HS-5 (cell line): Measurements from ENCODE around the gene ANKRD52.
A peak's percentile ranks its signal among the peaks of the same experiment; 100 is the strongest.
"Not testable (repeated sequence)": the region's sequence is repeated elsewhere in the genome, so short reads cannot be mapped to it uniquely, and the experiment has no call there.

ENCODE experiments used
- DNase-seq: peaks from one replicate; pipeline ENCODE4 v3.0.0-alpha.2; 2012; ENCODE audit warnings: low read depth

ANKRD52 gene

DNA sequence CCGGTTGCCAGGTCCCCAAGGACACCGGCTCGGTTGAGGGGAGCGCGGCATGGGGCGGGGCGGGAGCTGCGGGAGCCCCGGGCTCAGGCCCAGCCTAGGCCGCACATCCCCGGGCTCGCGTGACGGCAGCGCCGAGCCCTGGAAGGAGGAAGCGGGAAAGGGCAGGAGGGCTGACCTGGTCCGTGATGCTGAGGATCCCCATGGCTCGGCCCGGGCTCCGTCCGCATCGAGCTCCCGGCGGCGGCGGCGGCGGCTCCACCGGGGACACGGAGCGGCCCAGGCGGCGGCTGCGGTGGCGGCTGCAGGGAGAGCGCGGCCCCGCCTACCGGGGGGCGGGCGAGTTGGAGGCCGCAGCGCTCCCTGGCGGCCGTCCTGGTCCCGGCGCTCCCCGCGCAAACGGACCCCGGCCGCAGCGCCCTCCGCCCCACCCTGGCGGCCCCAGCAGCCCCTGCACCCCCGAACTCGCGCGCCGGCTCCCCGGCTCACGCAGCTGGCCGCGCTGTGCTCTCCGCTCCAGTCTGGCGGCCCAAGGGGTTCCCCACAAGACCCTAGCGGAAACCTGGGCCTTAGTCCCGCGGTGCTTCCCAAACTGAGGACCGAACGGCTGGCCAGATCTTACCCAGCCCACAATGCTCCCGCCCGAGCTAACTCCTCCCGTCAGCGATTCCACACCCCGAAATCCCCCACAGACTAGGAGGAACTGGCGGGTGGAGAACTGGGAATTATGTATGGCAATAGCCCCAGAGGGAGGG, at the start of gene ANKRD52:
TSS of gene ANKRD52 (minus strand) at position 317 of the 752 bp plus-strand sequence. CDS start at position 202, 115 bp downstream.
- no peak for DNase-seq

DNA sequence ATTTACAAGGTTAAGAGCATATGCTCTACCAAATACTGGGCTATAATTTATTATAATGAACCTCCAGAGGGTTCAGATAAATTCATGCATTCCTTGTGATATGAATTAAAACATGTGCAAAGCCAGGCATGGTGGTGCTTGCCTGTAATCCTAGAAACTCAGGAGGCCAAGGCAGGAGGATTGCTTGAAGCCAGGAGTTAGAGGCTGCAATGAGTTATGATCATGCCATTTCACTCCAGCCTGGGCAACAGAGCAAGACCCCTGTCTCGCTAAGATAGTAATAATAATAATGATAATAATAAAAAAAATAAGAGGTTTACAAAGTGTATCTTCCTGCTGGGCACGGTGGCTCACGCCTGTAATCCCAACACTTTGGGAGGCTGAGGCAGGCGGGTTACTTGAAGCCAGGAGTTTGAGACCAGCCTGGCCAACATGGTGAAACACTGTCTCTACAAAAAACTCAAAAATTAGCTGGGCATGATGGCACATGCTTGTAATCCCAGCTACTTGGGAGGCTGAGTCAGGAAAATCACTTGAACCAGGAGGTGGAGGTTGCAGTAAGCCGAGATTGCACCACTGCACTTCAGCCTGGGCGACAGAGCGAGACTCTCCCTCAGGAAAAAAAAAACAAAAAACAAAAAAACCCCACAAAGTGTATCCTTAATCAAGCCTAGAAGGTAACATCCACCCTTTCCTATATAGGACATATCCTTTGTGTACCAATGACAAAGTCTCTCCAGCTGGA, 49.2 kb upstream of the ANKRD52 start:
- DNase-seq, result no peak

DNA sequence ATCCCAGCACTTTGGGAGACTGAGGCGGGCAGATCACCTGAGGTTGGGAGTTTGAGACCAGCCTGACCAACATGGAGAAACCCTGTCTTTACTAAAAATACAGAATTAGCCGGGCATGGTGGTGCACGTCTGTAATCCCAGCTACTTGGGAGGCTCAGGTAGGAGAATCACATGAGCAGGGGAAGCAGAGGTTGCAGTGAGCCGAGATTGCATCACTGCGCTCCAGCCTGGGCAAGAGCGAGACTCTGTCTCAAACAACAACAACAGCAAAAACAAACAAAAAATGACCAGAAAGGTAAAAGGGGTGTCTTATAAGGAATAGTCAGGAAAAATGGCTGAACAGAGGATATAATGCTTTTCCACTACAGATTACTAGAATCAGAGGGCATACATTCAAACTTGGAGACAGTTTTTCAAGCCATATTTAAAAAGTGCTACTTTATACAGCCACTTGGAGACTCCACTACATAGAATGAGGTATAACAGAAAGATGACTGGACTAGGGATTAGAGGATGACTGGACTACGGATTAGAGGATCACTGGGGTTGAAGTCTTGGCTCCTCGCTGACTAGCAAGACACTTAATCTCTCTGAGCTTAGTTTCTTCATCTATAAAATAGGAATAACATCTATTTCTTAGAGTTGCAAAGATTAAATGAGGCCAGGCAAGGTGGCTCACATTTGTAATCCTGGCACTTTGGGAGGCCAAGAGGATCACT, 46.8 kb upstream of the ANKRD52 start:
- DNase-seq, result no peak

DNA sequence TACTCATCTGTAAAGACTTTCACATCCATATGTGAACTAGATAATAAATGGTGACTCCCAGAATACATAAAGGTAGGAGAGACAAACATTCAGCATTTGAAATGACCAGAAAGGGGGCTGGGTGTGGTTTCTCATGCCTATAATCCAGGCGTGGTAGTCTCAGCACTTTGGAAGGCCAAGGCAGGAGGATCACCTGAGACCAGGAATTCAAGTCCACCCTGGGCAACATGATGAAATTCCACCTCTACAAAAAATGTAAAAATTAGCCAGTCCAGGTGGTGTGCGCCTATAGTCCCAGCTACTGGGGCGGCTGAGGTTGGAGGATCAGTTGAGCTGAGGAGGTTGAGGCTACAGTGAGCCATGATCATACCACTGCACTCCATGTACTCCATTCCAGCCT, 46.1 kb upstream of the ANKRD52 start:
- DNase-seq, result no peak

DNA sequence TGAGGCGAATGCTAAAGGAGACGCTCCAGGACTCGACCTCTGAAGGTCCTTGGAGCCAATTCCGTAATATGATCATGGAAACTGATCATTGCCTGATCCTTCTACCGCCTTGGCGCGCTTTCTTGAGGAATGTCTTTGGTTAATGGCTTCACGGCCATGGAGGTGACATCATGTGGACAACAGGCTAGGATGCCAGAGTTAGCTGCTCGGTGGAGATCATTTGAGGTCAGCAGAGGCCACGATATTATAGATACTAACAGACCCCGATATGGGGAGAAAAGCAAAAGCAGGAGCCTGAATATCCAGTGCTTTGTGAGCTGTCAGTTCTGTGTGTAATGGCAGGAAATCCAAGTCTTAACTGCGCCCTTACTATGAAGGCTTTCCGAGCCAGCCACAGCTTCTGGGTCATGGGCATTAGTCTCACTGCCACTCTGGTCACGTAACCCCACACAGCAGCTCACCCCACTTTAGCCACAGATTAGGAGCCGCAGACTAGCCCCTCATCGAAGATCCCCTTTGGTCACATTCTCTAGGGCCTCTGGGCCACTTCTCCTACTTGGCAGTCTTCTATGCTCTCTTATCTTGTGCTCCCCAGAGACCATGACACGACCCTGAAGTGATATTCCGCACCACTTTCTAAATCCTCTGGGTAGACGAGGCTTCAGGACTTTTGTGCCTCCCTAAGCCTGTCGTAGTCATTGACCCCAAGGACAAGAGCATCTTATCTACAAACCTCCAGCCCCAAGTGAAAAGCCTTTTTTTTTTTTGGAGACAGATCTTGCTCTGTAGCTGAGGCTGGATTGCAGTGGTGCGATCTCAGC, 42.7 kb upstream of the ANKRD52 start:
- DNase-seq, result no peak

DNA sequence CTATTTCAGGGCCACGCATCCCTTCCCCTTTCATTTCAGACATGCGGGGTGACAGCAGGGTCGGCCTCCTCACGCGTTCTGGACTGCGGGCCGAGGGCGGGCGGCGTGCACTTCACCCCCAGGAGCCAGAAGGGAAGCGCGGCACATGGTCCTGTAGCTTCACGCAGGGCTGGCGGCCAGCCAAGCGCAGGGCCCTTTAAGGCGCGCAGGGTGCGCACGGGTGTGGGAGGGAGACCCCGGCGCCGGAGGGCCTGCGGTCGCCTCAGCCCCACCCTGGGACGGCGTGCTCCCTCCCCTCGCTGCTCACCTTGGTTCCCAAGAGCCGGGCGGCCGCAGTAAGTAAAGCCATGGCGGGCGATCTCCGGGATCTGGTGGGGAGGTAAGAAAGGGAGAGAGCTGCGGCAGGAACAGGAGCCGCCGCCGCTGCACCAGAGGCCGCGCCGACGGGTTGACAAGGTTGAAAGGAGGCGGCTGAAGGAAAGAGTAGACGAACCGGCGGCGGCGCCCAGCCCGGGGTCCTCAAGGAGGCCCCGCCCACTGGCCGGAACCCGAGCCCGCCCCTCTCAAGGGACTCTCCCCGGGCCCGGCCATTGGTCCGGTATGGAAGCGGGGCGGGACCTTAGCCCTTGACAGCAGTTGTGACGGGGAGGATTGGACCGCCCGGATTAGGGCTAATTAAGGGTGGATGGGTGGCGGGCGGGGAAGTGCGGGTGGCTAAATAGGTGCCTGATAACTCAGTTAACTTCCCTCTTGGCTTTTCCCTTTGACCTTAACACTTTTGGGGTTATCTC, 41.9 kb upstream of the ANKRD52 start, which contains the start of gene CS:
TSS of gene CS (minus strand) at position 478 of the 791 bp plus-strand sequence. CDS start at position 349, 129 bp downstream.
- peak; percentile 88 for DNase-seq

DNA sequence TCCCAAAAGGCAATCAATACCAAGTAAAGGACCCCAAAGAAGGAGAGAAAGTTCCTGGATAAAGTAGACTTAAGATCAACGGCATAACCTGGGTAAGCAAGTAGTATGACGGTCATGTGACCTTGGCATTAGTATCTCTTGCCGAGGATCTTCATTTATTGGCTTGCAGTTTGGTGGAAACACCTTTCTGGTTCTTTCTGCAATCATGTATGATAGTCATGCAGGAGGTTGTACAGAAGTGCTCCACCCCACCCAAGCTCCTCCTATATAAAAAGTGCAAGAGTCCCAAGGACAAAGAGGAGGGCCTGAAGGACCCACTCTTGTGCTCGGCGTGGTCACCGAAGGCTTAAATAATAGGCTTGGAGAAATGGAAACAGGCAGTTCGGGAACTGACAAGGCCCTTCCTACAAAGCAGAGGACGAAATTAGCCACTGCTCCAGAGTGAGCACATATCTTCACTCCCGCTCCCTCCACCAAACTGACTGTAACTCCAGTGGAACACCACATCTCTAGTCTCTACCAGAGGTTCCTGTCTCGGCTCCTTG, 41.2 kb upstream of the ANKRD52 start:
- no peak for DNase-seq

DNA sequence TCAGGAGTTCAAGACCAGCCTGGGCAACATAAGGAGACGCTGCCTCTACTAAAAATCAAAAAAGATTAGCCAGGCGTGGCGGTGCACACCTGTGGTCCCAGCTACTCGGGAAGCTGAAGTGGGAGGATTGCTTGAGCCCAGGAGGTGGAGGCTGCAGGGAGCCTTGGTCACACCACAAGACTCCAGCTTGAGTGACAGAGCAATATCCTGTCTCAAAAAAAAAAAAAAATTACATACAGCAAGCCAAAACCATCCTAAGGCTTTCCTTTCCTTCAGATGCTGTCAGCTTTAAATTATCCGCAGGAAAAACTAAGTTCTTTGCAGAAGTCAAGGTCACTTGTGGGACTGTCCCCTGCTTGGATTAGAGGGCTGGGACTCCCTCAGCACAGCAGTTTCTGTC, 40.6 kb upstream of the ANKRD52 start:
- DNase-seq, result no peak

DNA sequence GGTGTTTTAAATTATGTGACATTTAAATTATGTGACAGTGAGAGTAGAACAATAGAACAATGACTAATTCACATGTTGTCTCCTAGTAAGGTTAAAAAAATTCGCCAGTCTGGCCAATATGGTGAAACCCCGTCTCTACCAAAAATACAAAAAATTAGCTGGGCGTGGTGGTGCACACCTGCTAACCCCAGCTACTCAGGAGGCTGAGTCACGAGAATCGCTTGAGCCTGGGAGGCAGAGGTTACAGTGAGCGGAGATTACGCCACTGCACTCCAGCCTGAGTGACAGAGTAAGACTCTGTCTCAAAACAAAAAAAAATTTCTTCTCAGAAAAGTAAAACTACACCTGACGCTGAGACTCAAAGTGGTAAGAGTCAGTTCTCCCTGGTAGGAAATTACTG, 39.2 kb upstream of the ANKRD52 start:
- no peak for DNase-seq

DNA sequence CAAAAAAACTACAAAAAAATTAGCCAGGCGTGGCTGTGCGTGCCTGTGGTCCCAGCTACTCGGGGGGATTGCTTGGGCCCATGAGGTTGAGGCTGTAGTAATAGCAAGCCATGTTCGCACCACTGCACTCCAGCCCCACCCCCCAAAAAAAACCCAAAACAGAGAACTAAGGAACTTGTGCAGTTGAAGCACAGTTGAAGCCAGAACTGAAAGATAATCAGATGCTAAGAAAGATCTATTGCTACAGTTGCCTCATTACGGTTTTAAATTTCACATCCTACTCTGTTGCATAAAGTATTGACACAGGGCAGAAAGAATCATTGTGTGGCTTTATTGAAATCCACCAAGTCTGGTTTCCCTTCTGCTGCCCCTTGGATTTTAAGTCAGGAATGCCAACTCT, 38.1 kb upstream of the ANKRD52 start:
- no peak for DNase-seq

DNA sequence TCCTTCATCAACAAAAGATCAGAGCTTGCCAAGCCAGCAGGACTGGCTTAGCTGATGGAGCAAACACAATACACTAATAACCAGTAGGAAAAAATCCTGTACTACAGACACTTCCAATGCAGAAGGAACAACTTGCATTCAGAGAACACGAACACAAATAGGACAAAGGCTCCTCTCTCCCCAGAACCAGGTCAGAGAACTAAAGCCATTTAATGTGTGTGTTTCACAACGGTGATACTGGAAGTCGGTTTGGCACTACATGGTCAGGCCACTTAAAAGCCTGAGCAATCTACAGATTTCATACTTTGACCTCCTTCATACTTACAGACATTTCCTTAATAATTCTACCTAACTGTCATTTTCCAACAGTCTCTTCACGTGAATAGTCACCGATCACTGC, 35.6 kb upstream of the ANKRD52 start:
- no peak for DNase-seq

DNA sequence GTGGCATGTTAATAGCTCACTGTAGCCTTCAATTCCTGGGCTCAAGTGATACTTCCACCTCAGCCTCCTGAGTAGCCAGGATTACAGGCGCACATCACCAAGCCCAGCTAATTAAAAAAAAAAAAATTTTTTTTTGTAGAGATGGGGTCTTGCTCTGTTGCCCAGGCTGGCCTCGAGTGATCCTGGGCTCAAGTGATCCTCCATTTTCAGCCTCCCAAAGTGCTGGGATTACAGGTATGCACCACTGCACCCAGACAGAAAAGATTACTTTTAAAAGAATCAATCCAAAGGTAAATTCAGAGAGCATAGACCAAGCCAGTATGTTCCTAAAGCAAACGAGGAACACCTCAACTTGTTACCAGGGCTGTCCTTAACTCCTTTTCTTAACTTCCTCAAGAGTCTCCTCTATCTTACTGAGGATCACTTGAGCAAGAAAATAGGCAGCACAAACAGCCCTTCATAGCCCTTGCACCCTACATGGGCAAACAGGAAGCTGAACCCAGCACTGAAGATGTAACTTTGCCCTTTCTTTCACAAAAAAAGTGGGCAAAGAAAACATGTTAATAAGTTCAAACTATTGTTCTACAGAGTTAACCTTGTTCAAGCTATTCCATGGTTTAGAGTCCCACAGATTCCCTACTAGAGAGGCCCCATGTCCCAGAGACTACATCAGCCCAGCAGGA, 30.7 kb upstream of the ANKRD52 start:
- DNase-seq, result no peak

DNA sequence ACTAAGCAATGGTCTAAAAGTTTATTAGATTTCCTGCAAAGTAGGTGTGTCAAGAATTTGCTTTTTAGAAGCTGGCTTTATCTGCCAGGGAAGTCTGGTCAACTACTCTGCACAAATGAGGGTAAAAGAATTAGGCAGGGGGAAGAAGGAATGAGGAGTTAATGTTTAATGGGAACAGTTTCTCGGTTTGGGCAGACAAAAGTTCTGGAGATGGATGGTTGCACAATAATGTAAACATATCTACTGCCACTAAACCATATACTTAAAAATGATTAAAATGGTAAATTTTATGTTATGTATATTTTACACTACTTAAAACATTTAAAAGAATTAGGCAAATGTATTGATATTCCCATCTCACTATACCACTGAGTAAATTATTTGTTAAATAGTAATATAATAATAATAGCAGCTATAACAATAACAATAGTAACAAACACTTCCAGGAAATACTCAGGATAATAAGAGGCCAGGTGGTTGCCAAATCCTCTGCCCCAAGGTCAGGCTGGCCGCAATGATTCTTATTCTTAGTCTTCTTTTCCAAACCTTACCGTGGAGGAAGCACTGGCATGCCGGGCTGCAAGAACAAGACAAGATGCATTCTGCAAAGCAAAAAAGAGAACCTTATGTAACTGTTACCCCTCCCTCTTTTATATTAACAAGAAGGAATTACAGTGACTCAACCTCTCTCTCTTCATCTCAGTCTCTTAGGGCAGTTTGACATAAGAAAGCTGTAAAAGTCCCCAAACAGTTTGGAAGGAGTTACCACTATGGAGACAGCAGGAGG, 28.1 kb upstream of the ANKRD52 start:
- DNase-seq, result no peak

DNA sequence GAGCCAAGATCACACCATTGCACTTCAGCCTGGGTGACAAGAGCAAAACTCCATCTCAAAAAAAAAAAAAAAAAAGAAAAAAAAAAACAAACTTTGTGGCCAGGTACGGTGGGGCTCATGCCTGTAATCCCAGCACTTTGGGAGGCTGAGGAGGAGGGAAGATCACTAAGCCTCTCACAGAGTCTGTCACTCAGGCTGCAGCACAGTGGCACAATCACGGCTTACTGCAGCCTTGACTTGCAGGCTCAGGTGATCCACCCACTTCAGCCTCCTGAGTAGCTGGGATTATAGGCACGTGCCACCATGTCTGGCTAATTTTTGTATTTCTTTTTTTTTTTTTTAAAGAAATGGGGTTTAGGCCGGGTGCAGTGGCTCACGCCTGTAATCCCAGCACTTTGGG, 26.1 kb upstream of the ANKRD52 start:
- DNase-seq, result not testable (repeated sequence)

DNA sequence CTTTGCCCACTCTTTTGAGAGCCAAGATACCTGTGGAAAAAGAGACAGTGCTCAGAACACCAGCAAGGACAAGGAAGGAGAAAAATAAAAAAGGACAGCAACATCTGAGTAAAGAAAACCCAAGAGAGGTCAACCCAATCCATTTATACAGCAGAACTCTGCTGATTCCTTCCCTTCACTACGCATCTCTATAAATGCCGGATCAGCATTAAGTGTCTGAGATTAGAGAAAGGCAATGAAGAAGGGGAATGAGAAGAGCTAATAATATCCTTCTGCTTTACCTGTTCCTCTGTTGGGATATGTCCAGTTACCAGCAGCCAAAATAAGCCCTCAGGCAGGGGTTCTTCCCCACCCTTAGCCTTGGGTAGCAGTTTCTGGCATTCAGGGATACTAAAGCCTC, 24.4 kb upstream of the ANKRD52 start:
- no peak for DNase-seq

DNA sequence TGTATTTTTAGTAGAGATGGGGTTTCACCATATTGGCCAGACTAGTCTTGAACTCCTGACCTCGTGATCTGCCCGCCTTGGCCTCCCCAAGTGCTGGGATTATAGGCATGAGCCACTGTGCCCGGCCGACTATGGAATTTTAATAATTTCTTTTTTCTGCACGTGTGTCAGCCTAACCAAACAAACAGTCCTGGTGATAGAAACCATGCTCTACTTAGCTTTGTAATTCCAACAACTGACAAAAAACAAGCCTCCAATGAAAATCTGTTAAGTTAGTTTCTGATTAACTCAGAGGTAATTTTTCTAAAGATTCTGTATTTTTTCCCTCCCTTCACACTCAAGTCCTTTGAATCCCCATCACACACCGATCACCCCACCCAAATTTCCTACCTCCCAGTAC, 23.8 kb upstream of the ANKRD52 start:
- no peak for DNase-seq

DNA sequence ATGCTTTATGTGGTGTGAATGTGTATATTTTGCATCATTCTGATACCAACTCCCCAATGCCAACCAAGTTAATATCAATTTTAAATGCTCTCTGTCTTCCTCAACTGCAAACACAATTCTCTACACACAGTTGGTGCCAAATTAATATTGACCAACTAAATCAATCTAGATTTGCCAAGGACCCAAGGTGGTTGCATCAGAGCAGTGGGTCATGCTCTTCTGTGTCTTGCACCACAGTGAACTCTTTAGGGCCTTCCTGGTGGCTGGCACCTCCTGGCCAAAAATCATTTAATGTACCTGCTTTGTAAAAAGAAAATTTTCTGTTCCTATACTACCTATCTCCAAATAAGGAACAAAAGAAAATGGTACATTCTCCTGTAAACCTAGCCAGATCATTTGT, 22.7 kb upstream of the ANKRD52 start:
- no peak for DNase-seq

DNA sequence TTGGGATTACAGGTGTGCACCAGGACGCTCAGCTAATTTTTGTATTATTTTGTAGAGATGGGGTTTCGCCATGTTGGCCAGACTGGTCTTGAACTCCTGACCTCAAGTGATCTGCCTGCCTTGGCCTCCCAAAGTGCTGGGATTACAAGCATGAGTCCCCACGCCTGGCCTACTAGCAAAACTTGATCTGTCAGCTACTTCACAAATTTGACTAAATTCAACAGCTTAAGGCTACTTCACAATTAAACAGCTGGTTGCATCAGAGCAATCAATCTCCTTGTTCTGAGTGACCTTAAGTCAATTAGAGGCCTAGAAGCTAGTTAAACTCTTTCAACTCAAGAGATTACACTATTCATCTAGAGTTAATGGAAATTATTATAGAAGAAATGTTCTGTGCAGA, 20.7 kb upstream of the ANKRD52 start:
- no peak for DNase-seq

DNA sequence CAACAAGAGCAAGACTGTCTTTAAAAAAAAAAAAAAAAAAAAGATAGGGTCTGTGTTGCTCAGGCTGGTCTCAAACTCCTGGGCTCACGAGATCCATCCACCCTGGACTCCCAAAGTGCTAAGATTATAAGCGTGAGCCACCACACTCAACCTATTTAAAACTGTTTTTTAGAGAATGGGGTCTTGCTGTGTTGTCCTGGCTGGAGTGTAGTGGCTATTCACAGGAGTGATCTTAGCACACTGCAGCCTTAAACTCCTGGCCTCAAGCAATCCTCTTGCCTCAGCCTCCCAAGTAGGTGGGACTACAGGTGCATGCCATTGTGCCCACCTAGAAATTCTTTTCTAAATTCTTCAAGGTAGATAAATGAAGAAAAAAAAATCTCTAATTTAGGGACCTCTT, 16.1 kb upstream of the ANKRD52 start:
- no peak for DNase-seq
